Hematopoietic multipotent progenitor cell treated with erythropoietin and hydrocortisone succinate and interleukin-3 and kit ligand, for 4 days (in vitro differentiated cells): ENCODE data around the gene TLE2.

Source experiments
- DNase-seq: peaks from one replicate; pipeline ENCODE4 v3.0.0-alpha.2; 2015

TLE2 gene

DNA sequence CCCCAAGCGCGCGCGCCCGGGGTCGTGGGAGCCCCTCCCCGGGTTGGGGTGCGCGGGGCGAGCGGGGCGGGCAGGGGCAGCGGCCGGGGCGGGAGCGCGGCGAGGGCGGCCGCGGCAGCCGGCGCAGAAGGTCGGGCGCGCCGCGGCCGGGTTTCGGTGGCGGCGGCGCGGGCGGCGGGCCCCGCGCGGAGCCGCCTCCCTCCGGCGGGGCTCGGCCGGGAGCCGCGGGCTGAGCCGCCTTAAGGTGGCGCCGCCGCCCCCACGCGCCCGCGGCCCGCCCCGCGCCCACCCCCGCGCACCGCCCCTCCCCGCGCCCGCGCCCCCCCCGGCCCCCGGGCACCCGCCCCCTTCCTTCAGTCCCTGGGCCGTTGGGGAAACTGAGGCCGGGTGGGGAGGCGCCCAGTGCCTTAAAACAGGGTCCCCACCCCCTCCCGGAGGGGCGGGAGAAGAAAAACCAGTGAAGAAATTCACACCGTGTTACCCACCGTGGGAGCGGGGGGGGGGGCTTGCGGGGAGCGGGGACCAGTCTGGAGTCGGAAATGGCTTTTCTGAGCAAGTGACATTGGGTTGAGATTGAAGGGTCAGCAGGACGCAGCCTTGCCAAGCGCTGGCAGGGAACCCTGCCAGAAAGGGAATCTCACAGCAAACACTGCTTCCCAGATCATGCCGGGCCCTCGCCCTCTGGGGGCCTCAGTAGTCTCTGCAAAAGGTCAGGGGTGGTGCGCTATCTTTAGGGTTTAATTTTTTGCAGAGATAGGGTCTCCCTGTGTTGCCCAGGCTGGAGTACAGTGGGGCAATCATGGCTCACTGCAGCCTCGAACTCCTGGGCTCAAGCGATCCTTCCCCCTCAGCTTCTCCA is at the start of gene TLE2:
Gene TLE2, minus strand, starts transcription at position 216 of the 859 bp plus-strand sequence. CDS start 376 bp downstream, outside the sequence.
- DNase-seq: no peak

- peak; percentile 62 for DNase-seq
These were observed 46.7 kb upstream of the TLE2 start for GRCh38 chr19:3075605-3076431.

DNA sequence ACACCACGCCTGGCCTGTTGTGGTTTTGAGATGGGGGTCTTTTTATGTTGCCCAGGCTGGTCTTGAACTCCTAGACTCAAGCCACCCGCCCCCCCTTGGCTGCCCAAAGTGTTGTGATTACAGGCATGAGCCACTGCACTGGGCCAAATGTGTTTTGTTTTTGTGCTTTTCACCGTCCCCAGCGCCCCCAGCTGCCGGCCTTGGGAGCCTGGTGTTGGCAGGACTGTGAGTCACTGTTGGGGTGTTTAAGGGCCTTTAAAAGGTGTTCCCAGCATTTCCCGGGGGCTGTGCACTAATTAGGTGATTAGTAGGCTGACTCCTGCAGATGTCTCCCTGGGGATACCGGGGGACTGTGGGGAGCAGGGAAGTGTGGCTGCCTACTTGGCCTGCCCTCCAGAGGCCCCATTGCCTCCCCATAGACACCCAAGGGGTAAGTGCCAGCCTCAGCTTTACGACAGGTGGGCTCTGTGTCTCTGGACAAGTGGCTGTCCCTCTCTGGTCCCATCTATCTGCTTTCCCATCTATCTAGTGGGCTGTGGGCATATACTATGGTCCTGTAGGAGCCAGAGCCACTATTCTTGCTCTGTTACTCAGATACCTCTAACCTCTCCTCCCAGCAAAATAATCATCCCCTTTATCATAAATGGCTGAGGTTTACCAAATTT is 45.0 kb upstream of the TLE2 start:
- no peak for DNase-seq

DNA sequence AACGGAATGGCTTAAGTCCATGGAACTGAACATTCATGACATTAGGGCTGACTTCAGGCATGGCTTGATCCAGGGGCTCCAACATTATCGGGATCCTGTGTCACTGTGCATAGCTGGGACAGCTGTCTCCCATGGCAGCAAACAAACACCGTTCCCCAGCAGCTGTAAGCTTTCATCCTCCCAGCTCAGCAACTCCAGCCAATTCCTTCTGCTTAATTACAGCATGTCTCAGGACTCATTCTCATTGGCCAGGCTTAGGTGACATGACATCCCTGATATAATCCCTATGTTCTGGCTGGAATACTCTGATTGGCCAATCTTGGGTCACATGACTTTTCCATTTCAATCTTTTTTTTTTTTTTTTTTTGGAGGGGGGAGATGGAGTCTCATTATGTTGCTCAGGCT is 44.1 kb upstream of the TLE2 start:
- peak; percentile 49 for DNase-seq

DNA sequence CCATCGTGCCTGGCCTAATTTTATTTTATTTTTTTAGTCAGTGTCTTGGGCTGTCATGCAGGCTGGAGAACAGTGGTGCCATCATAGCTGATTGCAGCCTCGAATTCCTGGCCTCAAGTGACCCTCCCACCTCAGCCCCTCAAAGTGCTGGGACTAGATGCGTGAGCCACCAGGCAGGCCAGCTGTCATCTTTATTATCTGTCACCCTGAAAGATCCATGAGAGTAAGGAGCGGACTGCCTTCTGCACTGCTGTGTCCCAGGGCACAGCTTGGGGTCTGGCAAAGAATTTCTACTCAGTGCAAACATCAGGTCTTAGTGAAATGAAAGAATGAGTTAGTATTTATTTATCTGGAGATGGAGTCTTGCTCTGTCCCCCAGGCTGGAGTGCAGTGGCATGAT is 42.7 kb upstream of the TLE2 start:
- DNase-seq: no peak

- peak; percentile 58 for DNase-seq
These were observed 39.0 kb upstream of the TLE2 start for GRCh38 chr19:3068071-3068470.

DNA sequence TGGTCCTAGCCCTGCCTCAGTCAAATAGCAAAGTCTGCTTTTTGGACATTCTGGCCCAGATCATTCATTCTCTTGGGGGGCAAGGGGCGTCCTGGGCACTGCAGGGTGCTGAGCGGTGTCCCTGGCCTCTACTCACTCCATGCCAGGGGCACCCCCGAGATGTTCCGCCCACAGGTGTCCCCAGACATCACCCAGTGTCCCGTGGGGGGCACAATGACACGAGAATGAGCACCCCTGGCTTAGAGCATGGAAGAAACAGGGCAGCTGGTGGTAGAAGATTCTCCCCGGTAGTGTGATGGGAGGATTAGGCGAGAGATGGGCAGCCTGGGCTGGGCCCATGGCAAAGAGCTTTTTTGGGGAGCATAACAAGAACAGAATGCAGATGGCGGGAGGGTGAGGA is 38.5 kb upstream of the TLE2 start:
- DNase-seq: no peak

DNA sequence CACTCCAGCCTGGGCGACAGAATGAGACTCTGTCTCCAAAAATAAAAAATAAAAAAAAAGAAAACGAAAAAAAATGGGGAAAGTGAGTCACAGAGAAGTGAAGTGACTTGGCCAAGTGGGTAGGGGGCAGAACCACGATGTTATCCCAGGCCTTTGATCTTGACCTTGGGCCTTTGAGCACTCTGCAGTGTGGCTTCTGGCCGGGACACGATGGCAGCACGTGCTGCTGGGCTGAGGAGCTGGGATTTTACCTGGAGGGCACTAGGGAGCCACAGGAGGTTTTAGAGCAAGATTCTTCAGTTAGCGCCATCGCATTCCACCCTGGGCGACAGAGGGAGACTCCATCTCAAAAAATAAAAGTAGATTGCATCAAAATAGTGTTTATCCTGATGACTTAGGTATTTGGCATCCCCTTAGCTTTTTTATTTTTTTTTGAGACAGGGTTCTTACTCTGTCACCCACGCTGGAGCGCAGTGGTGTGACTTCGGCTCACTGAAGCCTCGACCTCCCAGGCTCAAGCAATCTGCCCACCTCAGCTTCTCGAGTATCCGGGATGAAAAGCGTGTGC is 37.5 kb upstream of the TLE2 start:
- DNase-seq: no peak

DNA sequence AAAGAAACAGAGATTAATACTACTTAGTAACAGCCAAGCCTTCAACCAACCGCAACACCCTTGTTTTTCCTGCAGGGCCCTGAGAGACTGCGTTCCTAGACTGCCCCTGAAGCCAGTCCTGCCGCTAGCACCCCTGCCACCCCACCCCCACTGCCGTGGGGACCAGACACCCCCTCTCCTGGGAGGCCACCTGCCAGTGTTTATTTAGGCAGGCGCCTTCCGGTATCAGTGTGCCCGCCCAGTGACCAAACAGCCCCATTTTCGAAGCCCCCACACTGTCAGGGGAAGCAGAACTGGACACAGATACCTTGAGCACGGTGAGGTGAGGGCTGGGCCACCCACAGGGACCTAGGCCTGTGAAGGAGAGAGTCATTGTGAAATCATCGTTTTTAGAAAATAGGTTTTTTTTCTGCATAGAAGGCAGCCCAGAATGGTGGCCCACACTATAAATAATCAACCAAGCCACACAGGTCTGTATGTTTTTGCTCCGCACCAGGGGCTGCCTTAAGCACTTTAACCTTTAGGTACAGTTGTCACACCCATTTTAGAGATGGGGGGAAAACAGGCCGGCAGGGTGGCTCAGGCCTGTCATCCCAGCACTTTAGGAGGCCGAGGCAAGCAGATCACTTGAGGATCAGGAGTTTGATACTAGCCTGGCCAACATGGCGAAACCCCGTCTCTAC is 36.7 kb upstream of the TLE2 start:
- peak; percentile 49 for DNase-seq

DNA sequence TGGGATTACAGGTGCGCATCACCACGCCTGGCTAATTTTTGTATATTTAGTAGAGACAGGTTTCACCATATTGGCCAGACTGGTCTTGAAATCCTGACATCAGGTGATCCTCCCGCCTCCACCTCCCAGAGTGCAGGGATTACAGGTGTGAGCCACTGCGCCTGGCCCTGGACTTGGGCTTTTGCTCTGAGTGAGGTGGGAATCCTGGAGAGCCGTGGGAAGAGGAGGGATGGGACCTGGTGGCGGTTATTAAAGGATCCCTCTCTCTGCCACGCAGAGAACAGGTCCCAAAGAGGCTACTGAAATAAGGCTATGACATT is 34.9 kb upstream of the TLE2 start:
- DNase-seq: no peak

GRCh38 chr19:3062165-3063105 is 33.4 kb upstream of the TLE2 start, which contains the start of gene TLE5:
TLE5 (minus strand) TSS chr19:3062495; CDS start chr19:3062200, 295 bp downstream.
- DNase-seq: peak; percentile 76

- DNase-seq: peak; percentile 81
These were observed 32.4 kb upstream of the TLE2 start for GRCh38 chr19:3061182-3062161.

GRCh38 chr19:3060857-3061181 is 31.7 kb upstream of the TLE2 start:
- DNase-seq: no peak

DNA sequence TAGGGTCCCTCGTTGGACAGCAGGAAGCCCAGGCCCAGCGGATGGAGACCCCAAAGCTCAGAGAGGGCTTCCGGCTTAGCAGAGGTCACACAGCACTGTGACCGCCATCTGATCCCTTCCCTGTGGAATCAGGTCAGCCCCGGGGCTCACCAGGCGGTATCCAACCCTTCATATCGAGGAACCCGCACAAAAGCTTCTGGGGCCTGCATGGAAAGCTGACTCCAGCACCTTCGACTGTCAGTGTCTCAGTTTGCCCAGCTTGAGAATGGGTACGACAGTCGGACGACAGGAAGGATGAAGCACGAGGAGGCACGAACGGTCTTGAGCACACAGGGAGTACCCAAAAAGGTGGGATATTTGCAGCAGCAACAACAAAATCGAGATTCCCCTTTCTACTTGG is 30.6 kb upstream of the TLE2 start:
- no peak for DNase-seq

- DNase-seq: no peak
These were observed 29.8 kb upstream of the TLE2 start for GRCh38 chr19:3058821-3059314.

DNA sequence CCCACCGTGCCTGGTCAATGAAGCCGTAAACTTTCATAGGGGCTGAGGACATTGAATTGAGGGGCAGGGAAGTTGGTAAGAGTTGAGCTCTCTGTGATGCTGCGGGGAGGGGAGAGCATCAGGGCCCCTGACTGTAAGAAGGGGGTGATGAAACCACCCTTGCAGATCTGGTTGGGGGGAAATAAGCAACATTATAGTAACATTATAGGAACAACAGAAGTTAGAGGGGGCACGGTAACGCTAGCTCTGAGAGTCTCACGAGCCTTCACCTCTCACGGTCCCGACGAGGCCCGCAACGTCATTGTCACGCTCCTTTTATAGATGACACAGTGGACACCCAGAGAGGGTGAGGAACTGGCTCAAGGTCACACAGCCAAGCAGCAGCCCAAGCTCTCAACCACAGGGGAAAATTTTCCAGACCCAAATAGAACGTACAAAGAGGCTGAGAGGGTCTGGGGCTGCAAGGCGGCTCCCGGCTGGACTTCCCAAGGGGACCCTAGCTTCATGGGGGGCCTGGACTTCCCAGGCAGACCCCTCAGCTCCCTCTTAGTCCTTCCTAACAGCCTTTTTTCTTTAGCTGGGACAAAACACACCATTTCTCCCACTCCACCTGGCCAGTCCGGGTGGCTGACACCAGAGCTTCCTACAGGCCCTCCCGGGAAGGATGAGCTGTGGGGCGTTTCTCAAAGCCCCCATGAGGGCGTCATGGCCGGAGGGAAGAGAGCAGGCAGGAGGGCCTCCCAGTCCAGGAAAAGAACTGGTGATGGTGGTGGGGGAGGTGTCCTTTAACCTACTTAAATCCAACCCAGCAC is 29.1 kb upstream of the TLE2 start:
- no peak for DNase-seq

DNA sequence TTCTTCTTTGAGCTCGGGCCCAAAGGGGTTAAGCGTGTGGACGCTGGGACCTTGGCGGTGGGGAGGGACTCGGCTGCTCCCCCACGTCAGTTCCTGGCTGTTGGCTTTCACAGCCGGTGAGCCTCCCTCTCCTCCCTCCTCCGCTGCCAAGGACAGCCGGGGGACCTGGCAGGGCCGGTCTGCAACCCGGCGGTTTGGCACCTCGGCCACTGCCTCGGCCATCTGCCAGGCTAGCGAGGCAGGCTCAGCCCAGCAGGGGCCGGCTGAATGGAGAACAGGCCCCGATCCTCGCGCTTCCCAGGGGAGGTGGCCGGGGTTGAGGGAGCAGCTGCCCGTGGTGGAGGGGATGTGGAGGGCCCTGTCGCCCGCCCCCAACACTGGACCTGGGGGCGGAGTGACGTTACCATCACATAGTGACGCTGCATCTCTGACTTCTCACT is 28.2 kb upstream of the TLE2 start:
- no peak for DNase-seq

DNA sequence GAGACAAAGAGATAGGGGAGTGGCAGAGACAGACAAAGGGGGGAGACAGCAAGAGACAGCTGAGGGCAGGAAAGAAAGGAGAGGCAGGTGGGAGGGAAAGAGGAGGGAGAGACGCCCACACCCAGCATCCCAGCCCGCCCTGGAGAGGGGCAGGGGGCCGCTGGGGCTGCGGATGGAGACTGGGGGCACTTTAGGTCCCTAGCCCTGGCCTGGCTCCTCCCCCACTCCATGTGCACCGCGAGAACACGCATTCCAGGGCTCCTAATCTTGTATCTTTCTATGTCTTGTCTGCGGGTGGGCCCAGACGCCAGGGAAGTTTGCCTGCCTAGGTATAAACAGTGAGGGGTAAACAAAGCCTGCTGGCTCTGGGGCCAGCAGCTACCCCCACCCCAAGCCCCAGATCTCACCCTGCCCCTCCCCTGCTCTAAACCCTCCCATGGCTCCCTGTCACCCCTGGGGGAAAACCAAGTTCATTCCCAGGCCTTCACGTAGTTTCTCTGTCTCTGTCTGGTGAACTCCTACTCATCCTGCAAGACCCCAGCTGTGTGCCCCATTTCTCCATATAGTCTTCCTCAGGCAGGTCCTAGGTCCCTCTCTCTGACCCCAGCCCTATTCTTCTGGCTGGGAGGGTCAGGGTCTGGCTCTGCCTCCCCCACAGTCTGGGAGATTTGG is 27.5 kb upstream of the TLE2 start:
- no peak for DNase-seq
